Stomach (tissue), 9 donors: ENCODE results near the gene VAV3. TPM values are rescaled to one million over a fixed set of nuclear protein-coding genes. Genes with fewer than 3 reads are reported as not detected.

ENCODE experiments used
- DNase-seq, 2 donors: peaks; one replicate each; pipeline versions ENCODE4 v3.0.0 to v3.0.0-alpha.2; 2013 to 2019
- H3K27ac ChIP-seq, 5 donors: fragments of 200-600 bp in 4 of 5; sonication (generic) in 4 of 5; one replicate each; pipeline ENCODE4 v1.5.1; 2013 to 2019; ENCODE audit warnings: mild to moderate bottlenecking in 1 of 5, moderate library complexity in 1 of 5
- H3K27me3 ChIP-seq, 3 donors: fragments of 200-600 bp; sonication (generic); one replicate each; pipeline ENCODE4 v1.5.1; 2017 to 2019; ENCODE audit warnings: mixed run types in 1 of 3
- H3K36me3 ChIP-seq, 4 donors: fragments of 200-600 bp; sonication (generic); 1 replicate in 3 of 4; 2 replicates in 1 of 4; pipeline ENCODE4 v1.5.1; 2016 to 2019
- H3K4me1 ChIP-seq, 4 donors: fragments of 200-600 bp; sonication (generic); one replicate each; pipeline ENCODE4 v1.5.1; 2016 to 2019
- H3K4me3 ChIP-seq, 4 donors: fragments of 200-600 bp; sonication (generic) in 3 of 4; one replicate each; pipeline ENCODE4 v1.5.1; 2016 to 2019; ENCODE audit warnings: mild to moderate bottlenecking in 1 of 4
- H3K9me3 ChIP-seq, 4 donors: fragments of 200-600 bp; sonication (generic); one replicate each; pipeline ENCODE4 v1.5.1; 2016 to 2019
- EP300 ChIP-seq: sonication (generic); formaldehyde crosslinking; IDR thresholded peaks from one replicate; pipeline ENCODE4 v1.6.1; 2017; ENCODE audit warnings: antibody characterized with exemption
- POLR2A ChIP-seq, 4 donors: fragments of 450-650 bp; IDR thresholded peaks; one replicate each; pipeline ENCODE4 v1.6.1; 2016; ENCODE audit warnings: antibody characterized with exemption in 4 of 4, control low read depth in 2 of 4, mild to moderate bottlenecking in 1 of 4, moderate library complexity in 1 of 4
- POLR2AphosphoS5 ChIP-seq, 3 donors: sonication (generic); formaldehyde crosslinking; IDR thresholded peaks; one replicate each; pipeline ENCODE4 v1.6.1; 2016; ENCODE audit warnings: antibody characterized with exemption in 3 of 3
- WGBS, 5 donors: extraction: QIAGEN DNeasy Blood & Tissue Kit in 3 of 5; methylation state at CpG; one replicate each; pipeline versions ENCODE4 v1.1.5 to v1.1.7; 2013 to 2018; 5-methylcytosine and 5-hydroxymethylcytosine counted together
- intact Hi-C: fragments of 100-400 bp; cut with DNase I; formaldehyde crosslinking; loops from one replicate; pipeline ENCODE4 v1.15.1; 2023; ENCODE audit warnings: low total_unique reads
- polyA plus RNA-seq, 3 donors: library from polyadenylated mRNA; stranded (reverse); fragments of 200-250 nt; gene quantifications; one replicate each; pipeline ENCODE4 v1.2.3, GENCODE V29; 2013
- total RNA-seq, 5 donors: library from RNA; depleted of rRNA; stranded (reverse); fragments of >200 nt; gene quantifications; one replicate each; pipeline versions ENCODE4 v1.1.0 to v1.2.3, GENCODE V29; 2014 to 2016
- TF ChIP-seq, protein P1 (sequence below), 7 experiments: fragments of 450-650 bp in 4 of 7; fragments of 200-600 bp in 3 of 7; sonication (generic) in 3 of 7; IDR thresholded peaks; one replicate each; pipeline ENCODE4 v1.5.1; 2016 to 2019; ENCODE audit warnings: antibody characterized with exemption in 7 of 7, control low read depth in 2 of 7, mild to moderate bottlenecking in 1 of 7
- donor health status: healthy with polysubstance abuse.
- donor health status: Bipolar disorder and iron deficiency.
- donor health status: healthy.

VAV3 gene
- total and polyA plus RNA-seq, 8 donors, result 5.7 to 29.3 (median 6.9) TPM

DNA sequence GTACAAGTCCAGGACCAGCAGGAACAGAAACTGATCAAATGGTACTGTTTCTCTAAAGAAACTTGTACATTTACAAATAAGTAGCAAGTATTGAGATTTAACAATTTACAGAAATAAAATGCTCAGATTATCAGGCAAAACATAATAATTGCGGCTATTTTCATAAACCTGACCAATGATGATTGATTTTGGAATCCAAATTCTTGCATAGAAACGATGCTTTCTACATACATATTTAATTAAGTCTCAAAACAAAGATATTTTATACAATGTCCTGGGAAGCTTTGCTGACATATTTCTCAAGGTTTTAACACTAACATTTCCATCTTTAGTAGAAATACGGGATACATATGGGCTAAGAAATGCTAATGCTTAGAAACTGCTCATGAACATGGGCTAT lies 157.1 kb downstream of the VAV3 start:
- H3K4me1 ChIP-seq, result no peaks in the 10 kb centered on the region
- H3K9me3 ChIP-seq, result no peaks in the 10 kb centered on the region
- H3K27ac ChIP-seq, result no peak overlapping the region
- no peaks in the 10 kb centered on the region for H3K36me3 ChIP-seq
- WGBS, 5 donors, result 81 to 87% (median 85%) methylated on average over 3 of the region's 3 CpGs
- H3K27me3 ChIP-seq, result no peaks in the 10 kb centered on the region
- H3K4me3 ChIP-seq, result no peak overlapping the region
- TF ChIP-seq POLR2AphosphoS5 (IDR thresholded peaks at IDR 0.05) (no peak), EP300 (no peak), POLR2A (IDR thresholded peaks at IDR 0.05) (no peak)
- TF ChIP-seq, protein P1, sequence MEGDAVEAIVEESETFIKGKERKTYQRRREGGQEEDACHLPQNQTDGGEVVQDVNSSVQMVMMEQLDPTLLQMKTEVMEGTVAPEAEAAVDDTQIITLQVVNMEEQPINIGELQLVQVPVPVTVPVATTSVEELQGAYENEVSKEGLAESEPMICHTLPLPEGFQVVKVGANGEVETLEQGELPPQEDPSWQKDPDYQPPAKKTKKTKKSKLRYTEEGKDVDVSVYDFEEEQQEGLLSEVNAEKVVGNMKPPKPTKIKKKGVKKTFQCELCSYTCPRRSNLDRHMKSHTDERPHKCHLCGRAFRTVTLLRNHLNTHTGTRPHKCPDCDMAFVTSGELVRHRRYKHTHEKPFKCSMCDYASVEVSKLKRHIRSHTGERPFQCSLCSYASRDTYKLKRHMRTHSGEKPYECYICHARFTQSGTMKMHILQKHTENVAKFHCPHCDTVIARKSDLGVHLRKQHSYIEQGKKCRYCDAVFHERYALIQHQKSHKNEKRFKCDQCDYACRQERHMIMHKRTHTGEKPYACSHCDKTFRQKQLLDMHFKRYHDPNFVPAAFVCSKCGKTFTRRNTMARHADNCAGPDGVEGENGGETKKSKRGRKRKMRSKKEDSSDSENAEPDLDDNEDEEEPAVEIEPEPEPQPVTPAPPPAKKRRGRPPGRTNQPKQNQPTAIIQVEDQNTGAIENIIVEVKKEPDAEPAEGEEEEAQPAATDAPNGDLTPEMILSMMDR (IDR thresholded peaks at IDR 0.05), result no peak
- intact Hi-C loops, result no loop called here
- DNase-seq, result no peak

GRCh38 chr1:107807405-107807804 lies 157.6 kb downstream of the VAV3 start:
- intact Hi-C loops, result no loop called here
- no peak for TF ChIP-seq EP300
- TF ChIP-seq POLR2AphosphoS5 (IDR thresholded peaks at IDR 0.05), result no peak
- TF ChIP-seq, protein P1 (IDR thresholded peaks at IDR 0.05), result no peak
- TF ChIP-seq POLR2A (IDR thresholded peaks at IDR 0.05), result no peak
- no peaks in the 10 kb centered on the region for H3K27me3 ChIP-seq
- H3K4me1 ChIP-seq, result no peaks in the 10 kb centered on the region
- no peaks in the 10 kb centered on the region for H3K36me3 ChIP-seq
- no peaks in the 10 kb centered on the region for H3K9me3 ChIP-seq
- WGBS, 5 donors, result 61 to 100% (median 88%) methylated on average over 1 of the region's 1 CpG
- no peak overlapping the region for H3K4me3 ChIP-seq
- no peak overlapping the region for H3K27ac ChIP-seq
- no peak for DNase-seq

DNA sequence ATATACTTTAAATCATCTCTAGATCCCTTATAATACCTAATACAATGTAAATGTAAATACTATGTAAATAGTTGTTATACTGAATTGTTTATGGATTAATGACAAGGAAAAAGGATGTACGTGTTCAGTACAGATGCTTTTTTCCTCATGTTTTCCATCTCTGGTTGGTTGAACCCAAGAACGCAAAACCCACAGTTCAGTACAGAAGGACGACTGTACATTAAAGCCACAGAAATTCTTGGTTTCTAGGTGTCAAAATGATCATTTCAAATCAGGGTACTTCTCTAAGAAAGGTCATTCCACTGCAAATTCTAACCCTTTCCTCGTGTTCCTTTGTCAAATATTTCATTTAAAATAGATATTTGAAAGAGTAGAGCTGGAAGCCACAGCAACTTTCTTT lies 158.1 kb downstream of the VAV3 start:
- intact Hi-C loops, result no loop called here
- no peaks in the 10 kb centered on the region for H3K9me3 ChIP-seq
- TF ChIP-seq POLR2A (IDR thresholded peaks at IDR 0.05) (no peak), POLR2AphosphoS5 (IDR thresholded peaks at IDR 0.05) (no peak), EP300 (no peak)
- TF ChIP-seq, protein P1 (IDR thresholded peaks at IDR 0.05), result no peak
- no peaks in the 10 kb centered on the region for H3K27me3 ChIP-seq
- no peak overlapping the region for H3K27ac ChIP-seq
- 80 to 87% (median 83%) methylated on average over 4 of the region's 4 CpGs for WGBS, 5 donors
- no peak for DNase-seq
- no peaks in the 10 kb centered on the region for H3K36me3 ChIP-seq
- no peak overlapping the region for H3K4me3 ChIP-seq
- H3K4me1 ChIP-seq, result no peaks in the 10 kb centered on the region

- Histone ChIP-seq H3K36me3 (no peaks in the 10 kb centered on the region), H3K27me3 (no peaks in the 10 kb centered on the region), H3K4me3 (no peak overlapping the region), H3K4me1 (no peaks in the 10 kb centered on the region), H3K9me3 (peaks cover 0 to 5% (median 1%) of the 10 kb centered on the region in 4 donors), H3K27ac (no peak overlapping the region)
- no peak for DNase-seq
- TF ChIP-seq POLR2A (IDR thresholded peaks at IDR 0.05) (no peak), POLR2AphosphoS5 (IDR thresholded peaks at IDR 0.05) (no peak), EP300 (no peak)
- TF ChIP-seq, protein P1 (IDR thresholded peaks at IDR 0.05), result no peak
- intact Hi-C loops, result no loop called here
- WGBS, 5 donors, result 58 to 79% (median 67%) methylated on average over 1 of the region's 1 CpG
Measured at GRCh38 chr1:107804741-107805140, 160.2 kb downstream of the VAV3 start.
